WERI-Rb-1 (cell line): ENCODE measurements around the gene PRC1.

Source experiments
- DNase-seq: peaks from one replicate; pipeline ENCODE4 v3.0.0-alpha.2; 2020
- H3K27ac ChIP-seq: fragments of 250-450 bp; sonication (Bioruptor Pico); 2 replicates; pipeline ENCODE4 v1.5.1; 2020; ENCODE audit warnings: mild to moderate bottlenecking, moderate library complexity
- H3K27me3 ChIP-seq: fragments of 250-450 bp; sonication (Bioruptor Pico); 2 replicates; pipeline ENCODE4 v1.5.1; 2021; ENCODE audit warnings: mild to moderate bottlenecking, low read depth, moderate library complexity; ENCODE audit not compliant: insufficient read depth, severe bottlenecking
- H3K36me3 ChIP-seq: fragments of 250-450 bp; sonication (Bioruptor Pico); 2 replicates; pipeline ENCODE4 v1.5.1; 2020; ENCODE audit warnings: mild to moderate bottlenecking, moderate library complexity
- H3K4me3 ChIP-seq: 2 replicates; pipeline ENCODE4 v1.5.1; 2011; ENCODE audit warnings: low read depth, mild to moderate bottlenecking, control low read depth, low read length
- H3K9me3 ChIP-seq: fragments of 250-450 bp; sonication (Bioruptor Pico); 2 replicates; pipeline ENCODE4 v1.5.1; 2021; ENCODE audit warnings: mild to moderate bottlenecking, moderate library complexity; ENCODE audit not compliant: severe bottlenecking
- CTCF ChIP-seq: IDR thresholded peaks from 2 replicates; pipeline ENCODE4 v1.5.1; 2011; ENCODE audit warnings: low read depth, mild to moderate bottlenecking, control low read depth, inconsistent platforms, low read length

PRC1 gene, protein sequence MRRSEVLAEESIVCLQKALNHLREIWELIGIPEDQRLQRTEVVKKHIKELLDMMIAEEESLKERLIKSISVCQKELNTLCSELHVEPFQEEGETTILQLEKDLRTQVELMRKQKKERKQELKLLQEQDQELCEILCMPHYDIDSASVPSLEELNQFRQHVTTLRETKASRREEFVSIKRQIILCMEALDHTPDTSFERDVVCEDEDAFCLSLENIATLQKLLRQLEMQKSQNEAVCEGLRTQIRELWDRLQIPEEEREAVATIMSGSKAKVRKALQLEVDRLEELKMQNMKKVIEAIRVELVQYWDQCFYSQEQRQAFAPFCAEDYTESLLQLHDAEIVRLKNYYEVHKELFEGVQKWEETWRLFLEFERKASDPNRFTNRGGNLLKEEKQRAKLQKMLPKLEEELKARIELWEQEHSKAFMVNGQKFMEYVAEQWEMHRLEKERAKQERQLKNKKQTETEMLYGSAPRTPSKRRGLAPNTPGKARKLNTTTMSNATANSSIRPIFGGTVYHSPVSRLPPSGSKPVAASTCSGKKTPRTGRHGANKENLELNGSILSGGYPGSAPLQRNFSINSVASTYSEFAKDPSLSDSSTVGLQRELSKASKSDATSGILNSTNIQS

GRCh38 chr15:90994417-90995311 lies at the start of gene PRC1:
TSS of gene PRC1 (minus strand) at chr15:90994535. CDS start at chr15:90994417, 118 bp downstream.
- peak within 1 kb of the TSS; percentile 86 for H3K4me3 ChIP-seq
- H3K27me3 ChIP-seq = no peaks in the 10 kb centered on the region
- no peaks in the 10 kb centered on the region for H3K9me3 ChIP-seq
- no peak for TF ChIP-seq CTCF
- H3K27ac ChIP-seq = peak within 1 kb of the TSS; percentile 99
- peaks cover 42% of the 10 kb centered on the region for H3K36me3 ChIP-seq
- DNase-seq = peak; percentile 99

DNA sequence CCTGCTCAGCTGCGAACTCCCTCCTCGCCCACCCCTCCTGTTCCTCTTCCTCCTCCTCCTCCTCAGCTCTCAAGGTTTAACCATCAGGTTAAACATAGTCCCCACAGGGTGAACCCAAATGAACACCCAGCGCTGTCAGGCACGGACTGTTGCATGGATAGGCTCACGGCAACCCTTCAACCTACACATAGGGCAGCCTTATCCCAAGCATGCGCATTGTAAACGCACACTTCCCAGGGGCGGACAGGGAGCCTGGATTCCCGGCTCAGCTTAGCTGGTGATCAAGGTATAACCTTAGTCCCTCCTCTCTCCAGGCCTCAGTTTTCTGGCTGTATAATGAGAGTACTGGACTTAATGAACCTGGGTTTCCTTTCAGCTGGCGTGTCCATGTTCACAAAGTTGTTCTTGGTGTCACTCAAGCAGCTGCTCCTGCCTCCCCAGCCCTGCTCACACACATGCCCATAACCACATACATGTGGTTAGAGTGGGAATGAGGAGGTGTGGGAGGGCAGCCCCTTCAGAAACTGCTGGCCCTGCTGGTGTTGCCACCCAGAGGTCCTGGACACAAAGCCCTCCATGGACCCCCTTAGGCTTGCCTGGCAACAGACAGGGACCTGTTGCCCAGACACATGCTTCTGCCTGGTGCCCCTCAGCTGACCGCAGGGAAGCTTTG lies 49.0 kb upstream of the PRC1 start:
- DNase-seq = no peak
- no peak overlapping the region for H3K4me3 ChIP-seq
- no peaks in the 10 kb centered on the region for H3K36me3 ChIP-seq
- no peaks in the 10 kb centered on the region for H3K9me3 ChIP-seq
- no peaks in the 10 kb centered on the region for H3K27me3 ChIP-seq
- H3K27ac ChIP-seq = no peak overlapping the region
- no peak for TF ChIP-seq CTCF

- DNase-seq = no peak
- Histone ChIP-seq H3K27me3 (no peaks in the 10 kb centered on the region), H3K27ac (no peak overlapping the region), H3K36me3 (no peaks in the 10 kb centered on the region), H3K4me3 (no peak overlapping the region), H3K9me3 (no peaks in the 10 kb centered on the region)
- TF ChIP-seq CTCF = no peak
Measured at GRCh38 chr15:91040856-91041255, 46.5 kb upstream of the PRC1 start.

DNA sequence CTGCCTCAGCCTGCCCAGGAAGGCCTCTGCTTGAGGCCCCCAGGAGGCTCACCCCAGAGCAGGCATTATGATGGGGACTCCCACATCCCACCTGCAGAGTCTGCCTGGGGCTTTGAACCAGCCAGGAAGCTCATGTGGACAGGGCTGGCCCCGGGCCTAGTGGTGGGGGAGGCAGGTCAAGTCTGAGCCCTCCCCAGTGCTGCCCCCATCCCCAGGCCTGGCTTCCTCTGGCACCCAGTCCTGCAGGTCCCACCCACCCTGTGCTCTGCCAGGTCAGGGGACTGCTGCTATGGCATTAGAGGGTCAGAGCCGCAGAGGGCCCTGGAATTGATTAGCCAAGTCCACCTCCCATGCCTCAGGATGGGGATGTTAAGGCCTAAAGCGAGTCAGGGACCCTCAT lies 45.7 kb upstream of the PRC1 start:
- TF ChIP-seq CTCF = no peak
- Histone ChIP-seq H3K36me3 (no peaks in the 10 kb centered on the region), H3K4me3 (no peak overlapping the region), H3K27me3 (no peaks in the 10 kb centered on the region), H3K27ac (no peak overlapping the region), H3K9me3 (no peaks in the 10 kb centered on the region)
- DNase-seq = no peak

DNA sequence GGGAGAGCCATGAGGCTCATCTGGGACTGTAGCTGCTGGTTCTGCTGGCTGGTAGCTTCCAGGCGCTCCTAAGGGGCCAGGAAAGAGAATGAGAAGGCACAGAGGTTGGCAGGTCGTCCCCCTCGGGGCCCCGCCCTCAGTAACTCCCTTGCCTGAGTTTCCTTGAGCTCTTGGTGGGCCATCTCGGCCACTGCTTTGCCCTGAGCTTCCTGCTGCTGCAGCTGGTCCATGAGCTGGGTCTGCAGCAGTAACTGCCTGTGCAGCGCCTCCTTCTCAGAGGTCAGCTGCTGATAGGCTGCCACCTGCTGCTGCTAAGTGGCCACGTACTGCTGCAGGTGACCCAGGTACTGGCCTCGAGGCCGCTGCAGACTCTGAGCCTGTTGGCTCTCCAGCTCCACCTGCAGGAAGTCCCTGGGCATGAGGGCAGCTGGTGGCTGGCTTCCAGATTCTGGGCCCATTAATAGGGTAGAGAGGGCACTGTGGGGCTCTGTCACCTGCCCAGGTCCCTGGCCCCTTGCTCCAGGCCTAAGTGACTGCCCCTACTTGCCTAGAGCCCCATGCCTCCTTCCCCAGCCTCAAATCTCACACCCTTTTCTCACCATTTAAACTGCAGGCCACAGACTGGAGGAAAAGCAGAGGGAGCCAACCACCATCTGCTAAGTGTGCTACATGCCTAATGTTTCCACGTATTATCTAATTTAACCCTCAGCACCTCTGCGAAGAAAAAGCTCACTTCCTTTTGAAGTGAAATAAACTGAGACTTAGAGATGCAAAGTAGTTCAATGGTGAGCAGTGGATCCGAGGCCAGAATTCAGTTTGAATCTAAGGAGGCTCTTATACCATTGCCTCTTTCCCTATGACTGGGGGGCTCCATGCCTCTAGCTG lies 38.8 kb upstream of the PRC1 start:
- H3K27ac ChIP-seq = no peak overlapping the region
- H3K4me3 ChIP-seq = no peak overlapping the region
- H3K27me3 ChIP-seq = no peaks in the 10 kb centered on the region
- H3K36me3 ChIP-seq = no peaks in the 10 kb centered on the region
- peak; percentile 92 for DNase-seq
- peak; percentile 89 for TF ChIP-seq CTCF
- H3K9me3 ChIP-seq = no peaks in the 10 kb centered on the region
